Measurements from ENCODE around the gene SLC1A4. TPM values are rescaled to one million over a fixed set of nuclear protein-coding genes. Genes with fewer than 3 reads are reported as not detected.
"Not testable (repeated sequence)": the region's sequence is repeated elsewhere in the genome, so short reads cannot be mapped to it uniquely, and the experiment has no call there.

Gene SLC1A4
- total RNA-seq, 1 experiment from 2014 or later = 9.1 TPM

DNA sequence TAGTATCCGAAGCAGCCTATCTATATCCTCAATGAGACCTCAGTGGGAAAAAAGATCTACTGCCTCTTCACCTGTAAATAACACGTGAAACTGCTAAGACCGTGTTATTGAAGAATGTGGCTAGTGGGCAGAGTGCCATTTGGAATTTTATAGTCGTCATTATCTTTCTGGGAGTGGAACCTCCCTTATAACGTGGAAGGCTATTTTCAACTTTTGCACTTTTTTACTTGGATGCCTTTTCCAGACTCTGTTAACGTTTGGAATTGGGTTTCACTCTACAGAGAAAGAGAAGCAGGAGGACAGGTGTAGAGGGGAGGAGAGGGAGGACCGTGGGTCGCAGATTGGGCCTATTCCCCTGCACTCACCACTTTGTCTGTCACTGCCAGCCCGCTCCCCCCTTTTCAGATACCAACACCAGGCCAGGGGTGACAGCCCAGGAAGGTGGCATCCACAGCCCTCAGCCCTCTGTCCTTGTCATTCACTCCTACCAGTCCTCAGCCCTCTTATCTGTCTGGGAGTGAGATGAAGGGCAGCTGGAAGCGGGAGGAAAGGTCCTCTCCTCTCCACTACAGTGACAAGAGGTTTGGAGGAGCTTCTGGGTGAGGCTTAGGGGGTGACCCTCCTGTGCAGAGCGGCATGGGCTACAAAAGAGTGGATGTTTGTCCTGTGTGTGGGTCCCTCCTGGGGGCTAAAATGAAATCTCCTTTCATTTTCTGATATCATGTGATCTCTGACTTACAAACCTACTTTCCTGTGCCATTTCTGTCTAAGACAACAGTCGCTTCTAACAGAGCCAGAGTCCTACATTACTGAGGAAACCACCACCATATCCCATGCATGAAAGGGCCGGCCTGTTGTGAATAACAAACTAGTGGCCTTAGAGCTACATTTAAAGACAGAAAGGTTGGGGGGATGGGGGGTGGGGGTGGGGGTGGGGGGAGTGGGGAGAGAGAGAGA lies 43.1 kb downstream of the SLC1A4 start:
- Histone ChIP-seq H3K27me3 (ENCODE audit: low read length) (no peaks in the 10 kb centered on the region), H3K4me2 (ENCODE audit: low read length) (peak overlapping the region; percentile 75), H4K20me1 (ENCODE audit: low read length) (no peaks in the 10 kb centered on the region), H3K9me3 (ENCODE audit: low read length) (no peaks in the 10 kb centered on the region), H3K4me3 (ENCODE audit: low read length) (peak overlapping the region; percentile 34; the same call in 1 of the 2 replicates), H3K9me2 (replicated peaks; ENCODE audit: low read length) (no peaks in the 10 kb centered on the region), H3K79me2 (ENCODE audit: low read length) (no peaks in the 10 kb centered on the region), H3K36me3 (ENCODE audit: low read depth, low read length) (no peaks in the 10 kb centered on the region), H3K27ac (ENCODE audit: low read length) (peak overlapping the region; percentile 8; the same call in 1 of the 2 replicates), H3F3A (ENCODE audit: low read length, unreplicated experiment) (no peaks in the 10 kb centered on the region), H2AFZ (ENCODE audit: low read length) (peak overlapping the region; percentile 28), H3K4me1 (ENCODE audit: insufficient read depth, low read length) (peaks cover 17% of the 10 kb centered on the region), H3K9ac (ENCODE audit: low read length) (no peak overlapping the region)
- ATAC-seq (peak; percentile 35), DNase-seq (peak; percentile 38)
- intact Hi-C loops (cut with micrococcal nuclease) = no loop called here
- ChIA-PET CTCF (interaction anchor here (0.9 to 1.3 kb wide), 2 partner anchors 15 to 114 kb away, joined by 3 to 7 read pairs; no protein-coding TSS in a partner anchor), POLR2A (ENCODE audit: unreplicated experiment) (no interaction called here)
- BruUV-seq (replicated peaks) = no TSS peak
- TF ChIP-seq EZH2 (IDR thresholded peaks at IDR 0.05; ENCODE audit: low read length, unreplicated experiment) (no peak), EZH2phosphoT487 (IDR thresholded peaks at IDR 0.05; ENCODE audit: borderline replicate concordance, low read length) (no peak), CTCF (conservative IDR thresholded peaks at IDR 0.05; ENCODE audit: low read depth, low read length) (no peak)

DNA sequence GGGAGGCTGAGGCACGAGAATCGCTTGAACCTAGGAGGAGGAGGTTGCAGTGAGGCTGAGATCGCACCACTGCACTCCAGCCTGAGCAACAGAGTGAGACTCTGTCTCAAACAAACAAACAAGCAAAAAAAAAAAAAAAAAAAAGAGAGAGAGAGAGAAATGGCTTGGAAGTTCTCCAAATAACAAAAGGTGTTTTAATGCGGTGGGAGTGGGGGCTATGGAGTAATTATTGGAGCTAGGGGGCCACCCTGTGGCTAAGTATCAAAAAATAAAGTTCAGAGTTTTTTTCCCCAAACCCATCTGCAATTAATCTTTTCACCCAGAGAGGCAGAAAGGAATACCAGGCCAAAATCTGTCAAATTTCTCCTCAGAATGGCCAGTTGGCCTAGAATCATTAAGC lies 44.0 kb downstream of the SLC1A4 start:
- no peak overlapping the region for H3K27ac ChIP-seq (ENCODE audit: low read length)
- ATAC-seq (0 out of 2 replicates have a peak, but pooled peaks have one; percentile 10), DNase-seq (peak; percentile 39)
- H3K9ac ChIP-seq (ENCODE audit: low read length) = no peak overlapping the region
- no peaks in the 10 kb centered on the region for H3K79me2 ChIP-seq (ENCODE audit: low read length)
- CTCF ChIA-PET = interaction anchor here (1.4 kb wide), 1 partner anchor 115 kb away, joined by 4 read pairs; no protein-coding TSS in a partner anchor
- no peaks in the 10 kb centered on the region for H3K36me3 ChIP-seq (ENCODE audit: low read depth, low read length)
- H3F3A ChIP-seq (ENCODE audit: low read length, unreplicated experiment) = no peaks in the 10 kb centered on the region
- H3K4me2 ChIP-seq (ENCODE audit: low read length) = no peak overlapping the region
- H3K9me2 ChIP-seq (replicated peaks; ENCODE audit: low read length) = no peaks in the 10 kb centered on the region
- H2AFZ ChIP-seq (ENCODE audit: low read length) = no peak overlapping the region
- TF ChIP-seq CTCF (conservative IDR thresholded peaks at IDR 0.05; ENCODE audit: low read depth, low read length) = peak; percentile 49
- TF ChIP-seq EZH2 (IDR thresholded peaks at IDR 0.05; ENCODE audit: low read length, unreplicated experiment) = no peak
- H4K20me1 ChIP-seq (ENCODE audit: low read length) = no peaks in the 10 kb centered on the region
- peaks cover 17% of the 10 kb centered on the region for H3K4me1 ChIP-seq (ENCODE audit: insufficient read depth, low read length)
- H3K9me3 ChIP-seq (ENCODE audit: low read length) = no peaks in the 10 kb centered on the region
- H3K4me3 ChIP-seq (ENCODE audit: low read length) = no peak overlapping the region
- BruUV-seq (replicated peaks) = no TSS peak
- intact Hi-C loops (cut with micrococcal nuclease) = no loop called here
- POLR2A ChIA-PET (ENCODE audit: unreplicated experiment) = no interaction called here
- H3K27me3 ChIP-seq (ENCODE audit: low read length) = no peaks in the 10 kb centered on the region

DNA sequence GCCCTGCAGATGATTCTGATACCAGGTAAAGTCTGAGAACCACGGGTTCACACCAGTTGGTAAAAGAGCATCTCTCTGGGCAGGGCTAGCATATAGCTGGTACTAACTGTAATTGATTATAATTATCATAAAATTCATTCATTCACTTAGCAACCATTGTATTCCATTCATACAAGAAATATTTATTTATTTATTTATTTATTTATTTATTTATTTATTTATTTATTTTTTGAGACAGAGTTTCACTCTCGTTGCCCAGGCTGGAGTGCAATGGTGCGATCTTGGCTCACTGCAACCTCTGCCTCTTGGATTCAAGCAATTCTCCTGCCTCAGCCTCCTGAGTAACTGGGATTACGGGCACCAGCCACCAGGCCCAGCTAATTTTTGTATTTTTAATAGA lies 44.5 kb downstream of the SLC1A4 start:
- H3K27ac ChIP-seq (ENCODE audit: low read length); POLR2A ChIA-PET (ENCODE audit: unreplicated experiment): not testable (repeated sequence)

More for the DNA sequence above, 44.5 kb downstream of the SLC1A4 start:
- peaks cover 17% of the 10 kb centered on the region for H3K4me1 ChIP-seq (ENCODE audit: insufficient read depth, low read length)
- H3K79me2 ChIP-seq (ENCODE audit: low read length); ATAC-seq; H3F3A ChIP-seq (ENCODE audit: low read length, unreplicated experiment); intact Hi-C loops (cut with micrococcal nuclease); H3K4me3 ChIP-seq (ENCODE audit: low read length); BruUV-seq (replicated peaks); H3K36me3 ChIP-seq (ENCODE audit: low read depth, low read length); H3K9me2 ChIP-seq (replicated peaks; ENCODE audit: low read length); DNase-seq; H3K27me3 ChIP-seq (ENCODE audit: low read length); H3K9me3 ChIP-seq (ENCODE audit: low read length); H2AFZ ChIP-seq (ENCODE audit: low read length); H3K4me2 ChIP-seq (ENCODE audit: low read length); H3K9ac ChIP-seq (ENCODE audit: low read length); H4K20me1 ChIP-seq (ENCODE audit: low read length): not testable (repeated sequence)
- CTCF ChIA-PET = interaction anchor here (0.9 to 1.4 kb wide), 2 partner anchors 16 to 116 kb away, joined by 3 to 4 read pairs; no protein-coding TSS in a partner anchor
